HL-60 (cell line): ENCODE results near the gene ANKEF1.

Experiments used
- DNase-seq, 2 experiments: peaks; one replicate each; pipeline ENCODE4 v3.0.0-alpha.2; 2010 to 2020; ENCODE audit warnings: low read depth in 1 of 2, low spot score in 1 of 2
- H3K27ac ChIP-seq: fragments of 250-450 bp; sonication (Bioruptor Pico); replicated peaks from 2 replicates; pipeline ENCODE4 v1.5.1; 2020; ENCODE audit warnings: mild to moderate bottlenecking, moderate library complexity
- H3K27me3 ChIP-seq: fragments of 250-450 bp; sonication (Bioruptor Pico); 2 replicates; pipeline ENCODE4 v1.5.1; 2021; ENCODE audit warnings: mild to moderate bottlenecking, moderate library complexity; ENCODE audit not compliant: insufficient read depth, poor library complexity, severe bottlenecking
- H3K4me3 ChIP-seq: replicated peaks from 2 replicates; pipeline ENCODE4 v1.5.1; 2011; ENCODE audit warnings: mild to moderate bottlenecking, control low read depth, low read length; ENCODE audit not compliant: insufficient read depth
- CTCF ChIP-seq: IDR thresholded peaks from one replicate; pipeline ENCODE4 v1.5.1; 2011; ENCODE audit warnings: low read length, control low read depth, inconsistent platforms; ENCODE audit not compliant: insufficient read depth
- GABPA ChIP-seq: IDR thresholded peaks from 2 replicates; pipeline ENCODE4 v1.6.1; 2012; ENCODE audit warnings: low read depth
- POLR2AphosphoS5 ChIP-seq: IDR thresholded peaks from 2 replicates; pipeline ENCODE4 v1.6.1; 2012; ENCODE audit warnings: low read depth
- REST ChIP-seq: IDR thresholded peaks from 2 replicates; pipeline ENCODE4 v1.6.1; 2012; ENCODE audit warnings: low read depth; ENCODE audit not compliant: insufficient replicate concordance
- SPI1 ChIP-seq: IDR thresholded peaks from 2 replicates; pipeline ENCODE4 v1.6.1; 2012; ENCODE audit warnings: low read depth, mild to moderate bottlenecking, borderline replicate concordance

ANKEF1 gene

GRCh38 chr20:10061641-10062040 lies 26.9 kb downstream of the ANKEF1 start:
- no peak for TF ChIP-seq GABPA
- TF ChIP-seq POLR2AphosphoS5 = no peak
- no peak for TF ChIP-seq CTCF
- TF ChIP-seq SPI1 = no peak
- no peak for TF ChIP-seq REST
- no peaks in the 10 kb centered on the region for H3K27me3 ChIP-seq
- no peak overlapping the region for H3K27ac ChIP-seq
- no peak overlapping the region for H3K4me3 ChIP-seq
- no peak for DNase-seq

- no peak for TF ChIP-seq REST
- no peak for TF ChIP-seq GABPA
- no peak for TF ChIP-seq SPI1
- TF ChIP-seq POLR2AphosphoS5 = no peak
- TF ChIP-seq CTCF = no peak
- Histone ChIP-seq H3K4me3 (no peak overlapping the region), H3K27me3 (no peaks in the 10 kb centered on the region), H3K27ac (no peak overlapping the region)
- DNase-seq = no peak
Observed at GRCh38 chr20:10063482-10063881, 28.7 kb downstream of the ANKEF1 start.

- no peak overlapping the region for H3K27ac ChIP-seq
- DNase-seq = no peak
- no peak overlapping the region for H3K4me3 ChIP-seq
- no peaks in the 10 kb centered on the region for H3K27me3 ChIP-seq
- no peak for TF ChIP-seq SPI1
- TF ChIP-seq CTCF = no peak
- no peak for TF ChIP-seq POLR2AphosphoS5
- no peak for TF ChIP-seq REST
- no peak for TF ChIP-seq GABPA
Observed at GRCh38 chr20:10064611-10065010, 29.8 kb downstream of the ANKEF1 start.
